PC-9 (cell line): ENCODE data around the gene ABCB9. TPM values are rescaled to one million over a fixed set of nuclear protein-coding genes. Genes with fewer than 3 reads are reported as not detected.
A peak's percentile ranks its signal among the peaks of the same experiment; 100 is the strongest.

Source experiments
- BruUV-seq: library from RNA; stranded (reverse); fragments of 400-500 nt; replicated peaks from 2 replicates; lab custom pipeline; 2021; lab: Mats Ljungman, UMichigan
- CTCF ChIA-PET: fragments of 300-600 bp; sonication (Branson Sonifier 250); formaldehyde crosslinking; loops from one replicate; lab custom pipeline; 2022; ENCODE audit warnings: antibody characterized with exemption; lab: Charles Lee
- POLR2A ChIA-PET: fragments of 300-600 bp; sonication (Branson Sonifier 250); formaldehyde crosslinking; loops from one replicate; lab custom pipeline; 2022; ENCODE audit warnings: antibody characterized with exemption; ENCODE audit not compliant: unreplicated experiment; lab: Charles Lee
- DNase-seq, 2 experiments: peaks; one replicate each; pipeline versions ENCODE4 v3.0.0 to v3.0.0-alpha.2; 2015 to 2022; ENCODE audit warnings: mixed read lengths in 1 of 2
- H2AFZ ChIP-seq: fragments of 200-600 bp; sonication (generic); 2 replicates; pipeline ENCODE4 v1.8.1; 2017; ENCODE audit warnings: antibody characterized with exemption
- H3F3A ChIP-seq: fragments of 200-600 bp; sonication (generic); 2 replicates; pipeline ENCODE4 v1.8.1; 2017; ENCODE audit warnings: antibody characterized with exemption, mild to moderate bottlenecking, low read depth; ENCODE audit not compliant: insufficient read depth
- H3K27ac ChIP-seq: fragments of 200-600 bp; sonication (generic); 2 replicates; pipeline ENCODE4 v1.6.1; 2016; ENCODE audit warnings: mixed run types
- H3K27me3 ChIP-seq: fragments of 200-600 bp; sonication (generic); 2 replicates; pipeline ENCODE4 v1.6.1; 2016; ENCODE audit warnings: low read depth, mixed run types; ENCODE audit not compliant: insufficient read depth
- H3K36me3 ChIP-seq: fragments of 200-600 bp; sonication (generic); 2 replicates; pipeline ENCODE4 v1.6.1; 2016; ENCODE audit warnings: low read depth, mixed run types
- H3K4me1 ChIP-seq: fragments of 200-600 bp; sonication (generic); replicated peaks from 2 replicates; pipeline ENCODE4 v1.6.1; 2016; ENCODE audit warnings: mixed run types; ENCODE audit not compliant: insufficient read depth
- H3K4me2 ChIP-seq: fragments of 200-600 bp; sonication (generic); 2 replicates; pipeline ENCODE4 v1.6.1; 2017; ENCODE audit warnings: mixed run types
- H3K4me3 ChIP-seq: fragments of 200-600 bp; sonication (generic); 2 replicates; pipeline ENCODE4 v1.6.1; 2016; ENCODE audit warnings: mixed run types
- H3K79me2 ChIP-seq: fragments of 200-600 bp; sonication (generic); 2 replicates; pipeline ENCODE4 v1.6.1; 2017; ENCODE audit warnings: low read depth, mixed run types
- H3K9me2 ChIP-seq: fragments of 200-600 bp; sonication (generic); 2 replicates; pipeline ENCODE4 v1.8.1; 2017; ENCODE audit warnings: mild to moderate bottlenecking; ENCODE audit not compliant: insufficient read depth
- H3K9me3 ChIP-seq: fragments of 200-600 bp; sonication (generic); 2 replicates; pipeline ENCODE4 v1.8.1; 2016; ENCODE audit warnings: low read depth; ENCODE audit not compliant: insufficient read depth
- H4K20me1 ChIP-seq: fragments of 200-600 bp; sonication (generic); 2 replicates; pipeline ENCODE4 v1.8.1; 2017; ENCODE audit not compliant: insufficient read depth
- EZH2 ChIP-seq: fragments of 200-600 bp; sonication (generic); IDR thresholded peaks from 2 replicates; pipeline ENCODE4 v1.8.0; 2017; ENCODE audit warnings: antibody characterized with exemption, low read depth
- intact Hi-C: fragments of 100-400 bp; cut with micrococcal nuclease; formaldehyde crosslinking; loops from one replicate; pipeline ENCODE4 v1.10.0; 2022; ENCODE audit not compliant: unreplicated experiment
- total RNA-seq: library from RNA; stranded (reverse); gene quantifications from 2 replicates; pipeline ENCODE4 v1.2.3, GENCODE V29; 2021
- TF ChIP-seq, protein P1 (sequence below): fragments of 200-600 bp; sonication (generic); conservative IDR thresholded peaks from 2 replicates; pipeline ENCODE4 v1.6.1; 2017; ENCODE audit warnings: mixed run types, antibody characterized with exemption, mild to moderate bottlenecking, moderate library complexity

The ABCB9 gene
- total RNA-seq, 1 experiment from 2014 or later, result 13.0 TPM

GRCh38 chr12:122966743-122967550, 684 bp upstream of the ABCB9 start:
- H3K36me3 ChIP-seq, result no peaks in the 10 kb centered on the region
- no TSS peak for BruUV-seq
- peak overlapping the region; percentile 84; the same call in 1 of the 2 replicates for H2AFZ ChIP-seq
- H3F3A ChIP-seq, result peaks cover 6% of the 10 kb centered on the region
- H3K4me1 ChIP-seq, result peaks cover 5% of the 10 kb centered on the region
- CTCF ChIA-PET, result interaction anchor here (0.5 to 0.9 kb wide), 3 partner anchors 167 to 455 kb away, joined by 3 to 6 read pairs (median 4); no protein-coding TSS in a partner anchor
- TF ChIP-seq EZH2, result no peak
- TF ChIP-seq, protein P1, sequence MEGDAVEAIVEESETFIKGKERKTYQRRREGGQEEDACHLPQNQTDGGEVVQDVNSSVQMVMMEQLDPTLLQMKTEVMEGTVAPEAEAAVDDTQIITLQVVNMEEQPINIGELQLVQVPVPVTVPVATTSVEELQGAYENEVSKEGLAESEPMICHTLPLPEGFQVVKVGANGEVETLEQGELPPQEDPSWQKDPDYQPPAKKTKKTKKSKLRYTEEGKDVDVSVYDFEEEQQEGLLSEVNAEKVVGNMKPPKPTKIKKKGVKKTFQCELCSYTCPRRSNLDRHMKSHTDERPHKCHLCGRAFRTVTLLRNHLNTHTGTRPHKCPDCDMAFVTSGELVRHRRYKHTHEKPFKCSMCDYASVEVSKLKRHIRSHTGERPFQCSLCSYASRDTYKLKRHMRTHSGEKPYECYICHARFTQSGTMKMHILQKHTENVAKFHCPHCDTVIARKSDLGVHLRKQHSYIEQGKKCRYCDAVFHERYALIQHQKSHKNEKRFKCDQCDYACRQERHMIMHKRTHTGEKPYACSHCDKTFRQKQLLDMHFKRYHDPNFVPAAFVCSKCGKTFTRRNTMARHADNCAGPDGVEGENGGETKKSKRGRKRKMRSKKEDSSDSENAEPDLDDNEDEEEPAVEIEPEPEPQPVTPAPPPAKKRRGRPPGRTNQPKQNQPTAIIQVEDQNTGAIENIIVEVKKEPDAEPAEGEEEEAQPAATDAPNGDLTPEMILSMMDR, result no peak
- no peaks in the 10 kb centered on the region for H3K27me3 ChIP-seq
- POLR2A ChIA-PET, result interaction anchor here (0.6 to 0.7 kb wide), 2 partner anchors 23 to 266 kb away, joined by 3 to 5 read pairs; partner anchors contain the start of gene MPHOSPH9
- peak overlapping the region; percentile 68 for H3K4me2 ChIP-seq
- H3K4me3 ChIP-seq, result peak overlapping the region; percentile 24; the same call in 1 of the 2 replicates
- H3K9me3 ChIP-seq, result no peaks in the 10 kb centered on the region
- intact Hi-C loops, result loop anchor here (5.0 kb wide), 1 partner anchor 190 kb away; no protein-coding TSS in a partner anchor
- H3K79me2 ChIP-seq, result no peaks in the 10 kb centered on the region
- no peak overlapping the region for H3K27ac ChIP-seq
- no peaks in the 10 kb centered on the region for H3K9me2 ChIP-seq
- H4K20me1 ChIP-seq, result no peaks in the 10 kb centered on the region
- no peak for DNase-seq

GRCh38 chr12:122965321-122965751, 927 bp downstream of the ABCB9 start:
- Histone ChIP-seq H3K79me2 (no peaks in the 10 kb centered on the region), H2AFZ (no peak overlapping the region; the same call in 1 of the 2 replicates), H3K27me3 (no peaks in the 10 kb centered on the region), H3K4me3 (peak overlapping the region; percentile 82; the same call in 1 of the 2 replicates), H4K20me1 (no peaks in the 10 kb centered on the region), H3K36me3 (no peaks in the 10 kb centered on the region), H3K9me2 (no peaks in the 10 kb centered on the region), H3K4me1 (peaks cover 5% of the 10 kb centered on the region), H3K4me2 (peak overlapping the region; percentile 96), H3F3A (peaks cover 12% of the 10 kb centered on the region), H3K27ac (no peak overlapping the region), H3K9me3 (no peaks in the 10 kb centered on the region)
- BruUV-seq, result no TSS peak
- TF ChIP-seq, protein P1, result no peak
- TF ChIP-seq EZH2, result no peak
- ChIA-PET POLR2A (no interaction called here), CTCF (interaction anchor here (0.6 to 1.1 kb wide), 3 partner anchors 77 to 268 kb away, joined by 3 to 9 read pairs (median 6); partner anchors contain the start of genes MPHOSPH9 and MTRFR)
- intact Hi-C loops, result loop anchor here (5.0 kb wide), 1 partner anchor 188 kb away; no protein-coding TSS in a partner anchor
- no peak for DNase-seq

GRCh38 chr12:122964439-122965257, 1.6 kb downstream of the ABCB9 start:
- peak overlapping the region; percentile 96; the same call in 1 of the 2 replicates for H3K4me2 ChIP-seq
- no peaks in the 10 kb centered on the region for H3K27me3 ChIP-seq
- H3K9me2 ChIP-seq, result no peaks in the 10 kb centered on the region
- H3K79me2 ChIP-seq, result no peaks in the 10 kb centered on the region
- H3F3A ChIP-seq, result peaks cover 12% of the 10 kb centered on the region
- H3K36me3 ChIP-seq, result no peaks in the 10 kb centered on the region
- POLR2A ChIA-PET, result no interaction called here
- intact Hi-C loops, result loop anchor here (5.0 kb wide), 1 partner anchor 187 kb away; no protein-coding TSS in a partner anchor
- H3K4me1 ChIP-seq, result peaks cover 5% of the 10 kb centered on the region
- BruUV-seq, result no TSS peak
- no peak for DNase-seq
- no peak overlapping the region for H3K4me3 ChIP-seq
- H2AFZ ChIP-seq, result no peak overlapping the region
- no peaks in the 10 kb centered on the region for H3K9me3 ChIP-seq
- no peak overlapping the region for H3K27ac ChIP-seq
- CTCF ChIA-PET, result interaction anchor here (0.6 to 1.1 kb wide), 2 partner anchors 85 to 268 kb away, joined by 3 to 6 read pairs; partner anchors contain the start of genes MPHOSPH9 and MTRFR
- no peaks in the 10 kb centered on the region for H4K20me1 ChIP-seq
- TF ChIP-seq EZH2, result no peak
- TF ChIP-seq, protein P1, result no peak
